Activated CD8-positive, alpha-beta memory T cell treated with anti-CD3 and anti-CD28 coated beads for 48 hours (primary cell): Measurements from ENCODE around the gene PFDN1.
A peak's percentile ranks its signal among the peaks of the same experiment; 100 is the strongest.

Experiments
- DNase-seq, 3 experiments: peaks; one replicate each; pipeline ENCODE4 v3.0.0-alpha.2; 2020; ENCODE audit warnings: low read depth in 2 of 3, low spot score in 2 of 3

The PFDN1 gene

GRCh38 chr5:140261403-140262171 is 41.3 kb downstream of the PFDN1 start:
- DNase-seq: no peak

- no peak for DNase-seq
Measured at GRCh38 chr5:140260089-140260656, 42.7 kb downstream of the PFDN1 start.

- no peak for DNase-seq
Measured at GRCh38 chr5:140259500-140259899, 43.4 kb downstream of the PFDN1 start.

- no peak for DNase-seq
Measured at GRCh38 chr5:140258873-140259272, 44.0 kb downstream of the PFDN1 start.

- DNase-seq: no peak
Measured at GRCh38 chr5:140258016-140258415, 44.9 kb downstream of the PFDN1 start.

GRCh38 chr5:140256726-140257125 is 46.2 kb downstream of the PFDN1 start:
- no peak for DNase-seq

- DNase-seq: no peak
Measured at GRCh38 chr5:140255460-140256157, 47.3 kb downstream of the PFDN1 start.

GRCh38 chr5:140253985-140254384 is 48.9 kb downstream of the PFDN1 start:
- no peak for DNase-seq

GRCh38 chr5:140252470-140253126 is 50.3 kb downstream of the PFDN1 start:
- DNase-seq: no peak

- peak; percentile 21 to 52 (median 47) for DNase-seq
Measured at GRCh38 chr5:140251527-140251973, 51.4 kb downstream of the PFDN1 start.

GRCh38 chr5:140250386-140250785 is 52.5 kb downstream of the PFDN1 start:
- DNase-seq: no peak

- DNase-seq: no peak
Measured at GRCh38 chr5:140249536-140249935, 53.4 kb downstream of the PFDN1 start.

- DNase-seq: no peak
Measured at GRCh38 chr5:140248414-140248813, 54.5 kb downstream of the PFDN1 start.

GRCh38 chr5:140246378-140247122 is 56.4 kb downstream of the PFDN1 start:
- no peak for DNase-seq

GRCh38 chr5:140245926-140246325 is 57.0 kb downstream of the PFDN1 start:
- no peak for DNase-seq

- no peak for DNase-seq
Measured at GRCh38 chr5:140245341-140245740, 57.6 kb downstream of the PFDN1 start.

GRCh38 chr5:140244525-140245025 is 58.3 kb downstream of the PFDN1 start:
- DNase-seq: peak; percentile 38 to 65 (median 56)

GRCh38 chr5:140243706-140244250 is 59.1 kb downstream of the PFDN1 start:
- no peak for DNase-seq

- no peak for DNase-seq
Measured at GRCh38 chr5:140242890-140243585, 59.9 kb downstream of the PFDN1 start.

GRCh38 chr5:140242099-140242498 is 60.8 kb downstream of the PFDN1 start:
- no peak for DNase-seq
